NCI-H460 (cell line): Measurements from ENCODE around the gene NT5C3B. TPM values are rescaled to one million over a fixed set of nuclear protein-coding genes. Genes with fewer than 3 reads are reported as not detected.
"Not testable (repeated sequence)": the region's sequence is repeated elsewhere in the genome, so short reads cannot be mapped to it uniquely, and the experiment has no call there.

Experiments
- DNase-seq: peaks from one replicate; pipeline ENCODE4 v3.0.0-alpha.2; 2016; ENCODE audit warnings: low read depth; ENCODE audit errors: extremely low read depth
- polyA plus RNA-seq: library from polyadenylated mRNA; depleted of rRNA; stranded (reverse); fragments of >200 nt; gene quantifications from 2 replicates; pipeline ENCODE4 v1.2.3, GENCODE V29; 2014; cell fraction: nucleus; rRNA removed
- total RNA-seq: library from RNA; depleted of rRNA; stranded (reverse); fragments of >200 nt; shearing (Covaris generic); gene quantifications from 2 replicates; pipeline ENCODE4 v1.2.3, GENCODE V29; 2014; rRNA removed

The NT5C3B gene
- 103 and 119 TPM in 2 replicates for total RNA-seq
- 83.9 and 134 TPM in 2 replicates for polyA plus RNA-seq

DNA sequence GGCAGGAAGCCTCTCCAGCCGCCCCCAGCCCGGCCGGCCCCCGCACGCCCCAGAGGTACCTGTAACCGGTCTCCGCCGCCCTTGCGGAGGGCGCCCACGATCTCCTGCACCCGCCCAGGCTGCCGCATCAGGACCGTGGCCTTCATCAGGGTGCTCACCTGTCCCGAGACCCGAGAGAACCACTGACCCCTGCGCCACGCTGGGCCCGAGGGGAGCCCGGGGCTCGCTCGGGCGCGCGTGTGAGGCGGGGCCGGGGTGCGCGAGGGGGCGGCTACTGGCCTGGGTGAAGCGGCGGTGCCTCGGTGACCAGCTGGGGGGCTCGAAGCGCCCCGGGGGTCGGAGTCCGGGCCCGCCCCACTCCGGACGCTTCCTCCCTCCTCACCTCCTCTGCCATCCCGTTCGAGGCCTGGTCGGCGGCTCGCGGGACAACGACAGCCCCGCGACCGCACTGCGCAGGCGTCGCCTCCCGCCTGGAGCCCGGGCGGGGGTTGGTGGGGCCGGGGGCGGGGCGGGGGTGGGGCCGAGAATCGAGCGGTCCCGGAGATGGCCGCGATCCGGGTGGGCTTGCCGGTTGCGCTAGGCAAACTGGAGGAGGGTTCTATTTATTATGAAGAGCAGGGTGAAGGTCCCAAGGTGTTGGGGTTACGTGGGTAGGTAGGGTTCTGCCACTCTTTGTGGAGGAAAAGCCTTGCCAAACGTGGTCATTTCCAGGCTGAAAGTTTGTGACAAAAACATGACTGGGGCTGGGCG, at the start of gene NT5C3B:
Gene NT5C3B (minus strand): TSS at position 433 of the 750 bp plus-strand sequence. CDS start 39 bp downstream, at position 394.
- peak; percentile 38 for DNase-seq

DNA sequence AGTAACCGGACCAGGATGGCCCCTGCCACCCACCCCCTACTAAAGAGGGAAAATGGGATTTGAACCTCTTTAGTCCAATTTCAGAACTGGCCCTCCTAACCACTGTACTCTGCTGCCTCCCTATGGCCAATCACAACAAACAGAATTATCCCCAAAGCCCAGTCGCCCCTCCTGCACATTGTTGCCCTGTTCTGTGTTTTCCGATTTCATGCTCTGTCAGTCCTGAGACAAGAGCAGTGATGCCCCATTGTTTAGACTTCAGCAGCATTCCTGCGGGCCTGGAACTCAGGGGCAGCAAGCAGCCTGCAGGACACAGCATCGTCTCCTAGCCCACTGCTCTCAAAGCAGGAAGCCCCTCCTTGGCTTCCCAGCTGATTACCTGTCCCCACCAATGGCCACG, 49.7 kb upstream of the NT5C3B start:
- no peak for DNase-seq

DNA sequence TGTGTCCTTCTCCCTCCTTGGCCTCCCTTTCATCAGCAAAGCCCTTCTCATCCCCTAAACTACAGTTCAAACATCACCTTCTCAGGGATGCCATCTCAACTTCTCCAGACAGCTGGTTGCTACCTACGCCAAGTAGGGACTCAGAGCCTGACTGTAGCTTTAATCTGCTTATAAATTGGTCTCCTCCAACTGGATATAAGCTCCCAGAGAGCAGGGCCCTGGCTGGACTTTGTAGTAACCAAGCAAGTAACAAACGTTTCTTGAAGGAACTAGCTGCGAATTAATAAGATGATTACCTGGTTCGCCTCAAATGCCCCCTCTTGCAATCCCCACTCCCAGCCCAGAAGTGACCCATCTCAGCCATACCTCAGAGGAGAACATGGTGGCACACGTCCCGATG, 46.7 kb upstream of the NT5C3B start:
- DNase-seq: no peak

DNA sequence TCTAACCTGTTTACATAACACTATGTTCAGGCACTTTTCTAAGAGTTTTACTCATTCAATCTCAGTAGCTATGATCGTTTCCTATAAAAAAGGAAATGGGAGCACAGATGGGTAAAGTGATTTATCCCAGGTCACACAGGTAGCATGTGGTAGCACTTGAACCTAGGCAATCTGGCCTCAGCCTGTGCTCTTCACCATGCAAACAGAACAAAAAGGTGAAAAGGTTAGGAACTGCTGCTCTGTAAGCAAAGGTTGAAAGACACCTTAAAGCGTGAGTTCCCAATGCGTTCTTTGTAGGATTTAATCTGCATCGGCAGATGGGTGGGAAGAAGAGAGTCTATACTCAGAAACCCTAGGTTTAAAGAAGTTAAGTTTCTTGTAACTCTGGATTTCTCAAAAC, 44.1 kb upstream of the NT5C3B start:
- DNase-seq: no peak

DNA sequence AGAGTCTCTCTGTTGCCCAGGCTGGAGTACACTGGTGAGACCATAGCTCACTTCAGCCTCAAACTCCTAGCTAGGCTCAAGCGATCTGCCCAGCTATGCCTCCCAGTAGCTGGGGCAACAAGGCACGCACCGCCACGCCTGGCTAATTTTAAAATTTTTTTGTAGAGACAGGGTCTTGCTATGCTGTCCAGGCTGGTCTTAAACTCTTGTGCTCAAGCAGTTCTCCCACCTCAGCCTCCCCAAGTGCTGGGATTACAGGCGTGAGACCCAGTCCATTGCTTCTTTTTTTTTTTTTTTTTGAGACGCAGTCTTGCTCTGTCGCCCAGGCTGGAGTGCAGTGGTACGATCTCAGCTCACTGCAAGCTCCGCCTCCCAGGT, 38.2 kb upstream of the NT5C3B start:
- not testable (repeated sequence) for DNase-seq

DNA sequence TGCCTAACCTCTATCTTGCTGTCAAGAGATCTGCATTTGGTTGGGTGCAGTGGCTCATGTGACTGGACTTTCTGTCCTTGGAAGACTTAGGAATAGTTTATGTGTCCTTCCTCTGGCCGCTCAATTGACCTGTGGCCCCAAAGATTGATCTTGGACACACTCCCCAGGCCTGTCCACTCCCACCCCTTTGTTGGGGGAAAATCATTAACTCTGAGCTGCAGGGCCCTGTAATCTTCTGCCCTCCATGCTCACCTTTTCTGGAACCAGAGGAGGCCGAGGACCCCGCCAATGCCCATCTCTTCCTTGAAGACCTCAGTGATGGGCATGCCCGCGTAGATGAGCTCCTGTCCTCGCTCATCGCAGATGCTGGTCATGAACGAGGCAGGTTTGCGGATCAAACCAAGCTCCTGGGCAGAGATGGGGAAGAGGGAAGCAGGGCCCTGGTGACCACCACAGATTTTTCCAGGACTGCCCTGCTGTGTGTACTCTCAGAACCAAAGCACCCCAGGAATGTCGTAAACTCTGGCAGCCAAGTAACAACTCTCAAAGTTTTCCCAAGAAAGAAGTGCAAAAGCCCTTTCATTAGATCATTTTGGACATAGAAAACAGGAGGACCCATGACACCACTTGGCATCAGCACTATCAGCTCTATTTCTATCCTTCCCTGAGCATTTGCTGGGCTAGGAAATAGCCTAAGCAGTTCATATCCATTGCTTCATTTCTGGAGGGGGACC, 37.7 kb upstream of the NT5C3B start:
- DNase-seq: no peak

DNA sequence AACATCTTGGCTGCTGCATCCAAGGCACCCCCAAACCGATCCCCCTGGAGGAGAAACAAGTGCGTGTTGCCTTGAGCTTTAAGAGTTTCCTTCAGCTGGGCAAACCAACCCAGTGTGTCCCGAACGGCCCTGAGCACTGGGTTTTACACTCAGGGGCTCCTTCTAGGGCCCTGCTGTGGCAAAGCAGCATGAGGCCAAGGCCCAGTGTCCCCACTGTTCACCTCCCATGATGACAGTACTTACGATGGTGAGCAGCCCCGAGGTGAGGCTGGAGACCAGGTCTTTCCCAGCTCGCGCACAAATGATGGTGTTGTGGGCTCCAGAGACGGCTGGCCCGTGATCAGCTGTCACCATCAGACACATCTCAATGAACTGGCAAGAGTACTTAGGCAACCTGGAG, 35.8 kb upstream of the NT5C3B start:
- DNase-seq: no peak

DNA sequence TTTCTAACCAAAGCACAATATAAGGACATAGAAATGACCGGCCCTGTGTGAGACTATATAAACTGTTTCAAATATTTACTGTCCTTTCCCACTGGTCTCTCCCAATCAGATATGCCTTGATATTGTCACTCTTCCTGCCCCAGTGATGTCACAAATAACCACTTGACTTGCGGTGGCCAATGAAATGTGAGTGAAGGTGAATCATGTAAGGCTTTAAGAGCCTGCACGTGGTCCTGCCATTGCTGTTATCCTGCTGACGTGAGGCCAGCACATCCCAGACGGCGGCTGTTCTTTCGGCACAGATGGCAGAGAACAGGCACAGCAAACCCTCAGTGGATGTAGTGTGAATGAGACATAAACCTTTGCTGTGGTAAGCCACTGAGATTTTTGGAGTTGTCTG, 34.6 kb upstream of the NT5C3B start:
- no peak for DNase-seq

DNA sequence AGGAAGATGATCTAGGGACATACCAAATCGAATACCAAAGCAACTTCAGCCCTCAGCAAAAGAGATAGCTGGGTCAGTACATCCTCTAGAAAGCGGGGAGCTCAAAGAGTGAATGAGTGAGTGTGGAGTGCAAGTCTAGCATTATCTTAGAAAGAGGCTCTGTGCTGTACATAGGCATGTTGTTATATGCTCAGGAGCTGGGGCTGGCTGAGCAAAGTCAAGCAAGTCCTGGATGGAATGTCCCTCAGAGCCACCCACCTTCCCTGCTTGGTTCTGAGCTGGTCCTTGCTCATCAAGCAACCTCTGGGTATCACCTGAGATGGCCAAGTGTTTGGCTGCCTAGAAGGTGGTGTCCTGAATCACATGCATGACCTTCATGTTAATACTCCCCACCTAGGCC, 34.1 kb upstream of the NT5C3B start:
- DNase-seq: no peak

DNA sequence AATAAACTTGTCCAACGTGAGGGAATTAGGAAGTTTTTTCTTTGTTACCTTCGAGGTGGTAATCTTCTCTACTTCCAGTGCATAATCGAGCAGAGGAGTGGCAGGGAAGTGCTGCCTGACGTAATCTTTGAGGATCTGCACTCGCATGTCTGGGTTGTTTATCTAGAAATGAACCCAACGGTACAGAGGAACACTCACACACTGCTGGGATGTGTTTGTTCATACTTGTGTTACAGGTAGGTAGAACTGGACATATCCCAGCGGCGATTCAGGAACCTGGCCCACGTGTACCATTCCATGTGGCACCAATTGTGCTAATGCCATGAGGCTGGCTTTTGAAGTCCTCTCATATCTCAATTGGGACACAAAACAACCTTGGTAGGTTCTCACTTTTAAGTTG, 33.4 kb upstream of the NT5C3B start:
- no peak for DNase-seq

DNA sequence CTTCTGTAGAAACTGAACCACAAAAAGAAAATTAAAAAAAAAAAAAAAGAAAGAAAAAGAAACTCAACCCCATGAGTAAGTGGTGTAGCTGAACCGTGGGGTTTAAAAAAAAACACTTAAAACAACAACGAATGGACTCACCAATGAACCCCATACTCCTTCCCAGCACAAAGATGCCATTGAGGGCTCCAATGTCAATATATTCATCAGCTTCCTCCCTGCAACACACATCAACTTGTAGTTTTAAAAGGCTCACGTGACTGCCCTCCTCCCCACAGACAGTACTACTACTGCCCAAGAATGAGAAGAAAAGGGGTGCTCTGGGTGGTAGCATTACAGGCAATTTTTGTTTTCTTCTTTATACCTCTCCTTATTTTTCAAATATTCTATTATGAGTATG, 32.5 kb upstream of the NT5C3B start:
- DNase-seq: no peak

DNA sequence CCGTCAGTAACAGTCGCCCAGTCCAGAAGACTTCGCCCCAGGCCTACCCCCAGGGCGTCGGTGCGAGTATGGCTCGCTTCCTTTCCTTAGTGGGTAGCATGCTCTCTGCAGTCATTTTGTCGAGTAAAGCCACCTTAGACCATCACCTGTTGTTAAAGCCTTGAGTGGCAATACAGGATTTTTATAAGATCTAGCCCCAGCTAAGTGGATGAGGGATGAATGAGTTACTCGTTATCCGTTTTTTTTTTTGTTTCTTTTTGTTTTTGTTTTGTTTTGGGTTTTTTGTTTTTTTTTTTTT, 29.5 kb upstream of the NT5C3B start:
- no peak for DNase-seq

DNA sequence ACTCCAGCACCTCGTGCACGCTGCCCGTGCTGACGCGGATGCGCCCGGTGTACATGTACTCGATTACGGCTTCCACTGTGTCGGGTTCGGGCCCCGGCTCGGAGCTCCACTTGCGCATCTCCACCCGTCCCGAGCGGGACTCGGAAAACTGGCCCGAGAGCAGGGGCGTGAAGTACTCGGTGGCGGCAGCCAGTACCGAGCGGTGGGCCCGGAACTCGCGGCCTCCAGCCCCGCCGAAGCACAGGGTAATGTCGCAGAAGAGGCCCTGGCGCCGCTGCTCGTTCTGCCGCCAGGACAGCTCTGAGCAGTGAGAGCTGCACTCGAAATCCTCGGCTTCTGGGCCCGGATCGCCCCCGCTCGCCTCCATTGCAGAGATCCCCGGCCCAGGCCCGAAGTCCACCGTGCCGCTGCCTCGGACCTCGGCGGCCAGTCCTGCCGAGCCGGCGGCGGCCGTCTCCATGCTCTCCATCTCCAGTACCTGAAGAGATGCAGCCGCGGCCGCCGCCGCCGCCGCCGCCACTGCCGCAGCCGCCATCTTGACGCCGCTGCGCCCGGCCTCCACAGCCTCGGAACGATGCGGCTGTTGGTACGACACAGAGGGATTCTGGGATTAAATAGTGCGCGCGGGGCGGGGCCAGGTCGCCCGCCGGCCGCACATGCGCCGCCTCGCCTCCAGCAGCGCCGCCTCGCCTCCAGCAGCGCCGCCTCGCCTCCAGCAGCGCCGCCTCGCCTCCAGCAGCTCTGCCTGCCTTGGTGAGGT, 29.0 kb upstream of the NT5C3B start, which contains the start of gene KLHL11:
Gene KLHL11 (minus strand): TSS at position 588 of the 760 bp plus-strand sequence. CDS start 53 bp downstream, at position 535.
- peak; percentile 86 for DNase-seq

DNA sequence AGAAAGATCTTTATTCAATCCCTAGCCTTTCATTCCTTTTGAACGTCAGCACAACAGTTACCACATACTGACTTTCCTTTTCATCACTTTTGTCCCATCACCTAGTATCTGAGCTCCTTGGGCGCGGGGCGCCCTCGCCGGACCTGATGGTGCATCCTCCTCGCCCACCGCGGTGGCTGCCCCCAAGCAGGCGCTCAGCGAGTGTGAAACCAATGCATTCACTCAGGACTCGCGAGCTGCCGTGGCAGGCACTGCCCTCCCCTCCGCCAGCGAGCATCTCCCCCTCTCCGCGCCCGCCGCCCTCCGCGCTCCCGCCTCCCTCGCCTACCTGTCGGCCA, 28.4 kb upstream of the NT5C3B start:
- no peak for DNase-seq

DNA sequence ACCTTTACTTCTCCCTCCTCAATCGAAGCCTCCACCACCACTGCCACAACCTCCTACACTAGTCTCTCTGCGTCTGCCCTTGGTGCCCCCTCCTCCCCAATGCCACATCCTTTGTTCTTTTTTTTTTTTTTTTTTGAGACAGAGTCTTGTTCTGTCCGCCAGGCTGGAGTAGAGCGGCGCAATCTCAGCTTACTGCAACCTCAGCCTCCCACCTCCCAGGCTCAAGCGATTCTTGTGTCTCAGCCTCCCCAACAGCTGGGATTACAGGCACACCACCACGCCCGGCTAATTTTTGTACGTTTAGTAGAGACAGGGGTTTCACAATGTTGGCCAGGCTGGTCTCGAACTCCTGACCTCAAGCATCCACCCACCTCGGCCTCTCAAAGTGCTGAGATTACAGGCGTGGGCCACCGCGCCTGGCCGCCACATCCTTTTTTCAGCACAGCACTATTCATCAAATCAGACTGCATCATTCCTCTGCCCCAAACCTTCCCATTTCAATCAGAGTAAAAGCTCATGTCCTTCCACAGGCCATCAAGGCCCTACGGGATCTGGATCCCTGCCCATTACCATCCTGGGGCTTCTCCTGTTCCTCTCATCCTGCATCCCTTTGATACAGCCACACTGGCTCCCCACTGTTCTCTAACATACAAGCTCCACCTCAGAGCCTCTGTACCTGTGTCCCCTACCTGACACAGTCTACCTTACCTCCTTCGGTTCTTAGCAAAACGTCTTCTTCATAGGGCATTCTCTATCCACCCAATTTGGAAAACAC, 27.2 kb upstream of the NT5C3B start:
- no peak for DNase-seq

DNA sequence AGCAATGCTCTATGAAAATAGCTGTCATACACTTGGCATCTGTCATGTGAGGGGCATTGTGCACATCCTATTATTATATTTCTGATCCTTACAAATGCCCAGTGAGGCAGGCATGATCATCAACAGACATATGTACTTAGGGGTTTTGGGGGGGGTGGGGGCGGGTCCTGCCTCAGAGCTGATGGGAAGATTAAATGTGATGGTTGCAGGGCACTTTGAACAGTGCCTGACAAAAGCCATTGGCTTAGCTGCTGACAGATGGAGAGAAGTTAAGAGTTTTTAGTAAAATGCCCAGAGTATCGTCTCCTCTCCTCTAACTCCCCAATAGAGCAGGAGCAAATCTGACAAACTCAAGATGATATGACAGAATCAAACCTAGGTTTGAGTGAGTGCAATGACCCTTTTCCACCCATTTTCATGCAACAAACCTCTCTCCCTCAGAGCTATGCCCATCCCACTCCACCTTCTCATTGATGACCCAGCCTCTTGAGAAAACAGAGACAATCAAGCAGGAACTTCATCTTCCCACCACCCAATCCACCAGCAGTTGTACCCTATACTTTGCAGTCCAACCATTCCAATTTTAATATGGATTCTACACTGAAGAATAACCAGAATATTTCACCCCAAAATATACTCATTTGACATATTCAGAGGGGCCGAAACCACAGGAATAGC, 24.4 kb upstream of the NT5C3B start:
- DNase-seq: no peak

DNA sequence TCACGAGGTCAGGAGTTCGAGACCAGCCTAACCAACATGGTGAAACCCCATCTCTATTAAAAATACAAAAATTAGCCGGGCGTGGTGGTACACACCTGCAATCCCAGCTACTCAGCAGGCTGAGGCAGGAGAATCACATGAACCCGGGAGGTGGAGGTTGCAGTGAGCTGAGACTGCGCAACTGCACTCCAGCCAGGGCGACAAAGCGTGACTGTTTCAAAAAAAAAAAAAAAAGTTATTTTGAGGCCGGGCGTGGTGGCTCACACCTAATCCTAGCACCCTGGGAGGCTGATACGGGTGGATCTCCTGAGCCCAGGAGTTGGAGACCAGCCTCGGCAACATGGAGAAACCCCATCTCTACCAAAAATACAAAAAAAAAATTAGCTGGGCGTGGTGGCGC, 15.3 kb upstream of the NT5C3B start:
- not testable (repeated sequence) for DNase-seq

DNA sequence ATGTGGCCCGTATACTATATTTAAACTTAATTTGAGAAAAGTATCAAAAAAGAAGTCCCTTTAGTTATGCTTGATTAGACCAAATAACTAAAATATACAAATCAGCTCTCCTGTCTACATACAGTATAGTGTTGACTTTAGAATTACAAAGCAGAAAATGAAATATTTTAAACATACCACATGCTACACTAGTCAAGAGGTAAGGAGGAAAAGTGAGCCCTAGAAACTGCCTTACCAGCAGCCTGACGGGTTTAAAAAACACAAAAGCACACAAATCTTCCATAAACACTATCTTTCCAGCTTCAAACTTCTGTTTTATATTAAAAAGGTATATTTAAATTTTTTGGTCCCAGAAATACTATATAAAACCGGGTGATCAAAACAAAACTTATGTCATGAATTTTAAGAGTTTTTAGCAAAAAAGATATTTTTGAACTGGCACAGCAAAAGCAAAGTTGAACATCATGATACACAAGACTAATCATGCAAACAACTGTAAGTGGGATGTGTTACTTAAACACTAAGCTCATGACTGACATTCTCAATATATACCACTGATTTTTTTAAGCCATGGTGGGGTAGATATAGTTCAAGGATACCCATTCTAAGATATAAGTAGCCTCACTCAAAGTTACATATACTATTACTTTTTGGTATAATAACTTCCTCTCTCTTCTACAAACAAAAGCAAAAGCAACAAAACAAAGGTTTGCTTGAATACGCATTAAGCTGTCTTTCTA, 13.4 kb upstream of the NT5C3B start:
- no peak for DNase-seq

DNA sequence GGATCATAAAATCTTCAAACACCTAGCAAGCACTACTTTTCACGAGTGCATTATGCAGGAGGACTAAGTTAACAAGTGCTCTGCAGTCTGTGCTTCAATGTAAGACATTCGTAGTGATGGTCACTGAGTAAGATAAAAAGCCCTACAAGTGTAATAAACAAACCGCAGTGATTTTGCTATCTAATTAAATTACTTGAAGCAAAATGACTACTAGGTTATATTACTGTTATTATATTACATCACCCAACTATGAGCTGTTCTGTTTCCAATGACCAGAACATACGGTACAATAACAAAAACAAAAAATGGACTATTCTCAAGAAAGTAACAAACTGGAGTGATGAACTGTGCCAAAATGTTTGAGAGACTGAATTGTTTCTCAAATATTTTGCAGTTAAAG, 12.8 kb upstream of the NT5C3B start:
- DNase-seq: no peak

DNA sequence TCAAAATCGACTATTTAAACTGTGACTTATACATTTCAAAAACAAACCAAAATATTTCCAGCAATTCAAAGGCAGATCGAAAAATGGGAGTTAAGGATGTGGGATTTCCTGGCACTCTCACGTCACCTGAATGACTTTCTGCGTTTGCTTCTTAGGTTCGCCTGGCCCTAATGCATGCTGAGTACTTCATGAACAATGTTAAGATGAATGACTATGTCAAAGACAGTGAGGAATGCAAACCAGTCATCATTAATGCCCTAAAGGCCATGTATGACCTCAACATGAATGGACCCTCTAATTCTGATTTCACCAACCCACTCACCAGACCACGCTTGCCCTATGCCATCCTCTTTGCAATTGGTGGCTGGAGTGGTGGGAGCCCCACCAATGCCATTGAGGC, 8.9 kb upstream of the NT5C3B start:
- DNase-seq: no peak
